D341Med (cell line): ENCODE data around the gene EXOC6B.

Experiments
- DNase-seq: peaks from one replicate; pipeline ENCODE4 v3.0.0; 2012; ENCODE audit warnings: low spot score

The EXOC6B gene

DNA sequence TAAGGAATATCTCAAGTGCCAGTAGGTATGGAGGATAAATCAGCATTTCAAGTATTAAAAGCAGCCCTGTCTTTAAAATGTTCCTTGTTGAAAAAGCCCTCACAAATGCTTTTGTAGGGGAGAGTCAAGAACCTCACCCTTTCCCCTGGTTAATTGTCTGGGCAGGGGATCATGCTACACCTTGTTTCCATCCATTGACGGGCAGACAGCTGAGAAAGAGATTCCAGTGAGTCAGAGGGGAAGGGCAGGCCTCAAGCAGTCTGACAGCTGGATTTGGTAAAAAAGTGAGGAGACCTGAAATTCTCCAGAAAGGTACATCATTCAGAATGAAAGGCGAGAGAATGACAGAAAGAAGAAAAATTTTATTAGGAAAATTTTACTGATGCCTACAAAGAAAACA, 475.0 kb downstream of the EXOC6B start:
- DNase-seq: no peak

- no peak for DNase-seq
These were observed 476.8 kb downstream of the EXOC6B start for GRCh38 chr2:72349016-72349415.

- no peak for DNase-seq
These were observed 478.8 kb downstream of the EXOC6B start for GRCh38 chr2:72347081-72347480.

- DNase-seq: no peak
These were observed 484.2 kb downstream of the EXOC6B start for GRCh38 chr2:72341639-72342038.

DNA sequence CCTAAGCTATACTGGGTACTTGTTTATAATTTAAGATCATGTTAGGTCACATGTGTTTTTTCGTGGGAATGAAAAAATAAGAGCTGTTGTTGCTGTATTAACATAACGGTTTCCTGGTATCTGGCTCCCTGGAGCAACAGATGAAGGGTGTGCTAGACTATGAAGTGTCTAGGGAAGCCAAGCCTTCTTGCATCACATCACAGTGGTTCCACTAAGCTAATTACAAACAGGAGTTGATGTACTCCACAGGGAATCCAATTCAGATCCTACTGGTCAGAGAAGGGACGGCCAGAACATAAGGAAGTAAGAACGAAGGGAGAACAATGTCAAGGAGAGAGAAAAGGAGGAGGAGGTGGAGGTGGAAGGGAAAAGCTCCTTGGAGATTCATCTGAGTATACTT, 485.2 kb downstream of the EXOC6B start:
- no peak for DNase-seq

DNA sequence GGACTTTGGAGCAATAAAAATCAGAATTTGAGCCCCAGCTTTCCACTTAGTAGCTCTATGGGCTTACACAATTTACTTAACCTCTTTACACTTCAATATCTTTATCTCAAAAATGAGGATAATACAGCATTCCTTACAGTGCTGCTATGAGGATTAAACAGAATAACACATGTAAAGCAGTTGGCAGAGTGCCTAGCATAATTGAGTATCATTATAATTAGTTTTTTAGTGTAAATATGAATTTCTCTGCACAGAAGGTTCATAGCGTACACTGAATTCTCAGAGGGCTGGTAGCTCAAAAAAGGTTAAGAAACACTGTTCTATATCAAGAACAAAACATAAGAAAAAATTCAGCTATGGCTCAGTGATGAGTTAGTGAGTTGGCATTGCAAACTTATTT, 487.8 kb downstream of the EXOC6B start:
- no peak for DNase-seq

- DNase-seq: no peak
These were observed 493.1 kb downstream of the EXOC6B start for GRCh38 chr2:72332720-72333119.

GRCh38 chr2:72330652-72331051, 495.2 kb downstream of the EXOC6B start:
- no peak for DNase-seq

DNA sequence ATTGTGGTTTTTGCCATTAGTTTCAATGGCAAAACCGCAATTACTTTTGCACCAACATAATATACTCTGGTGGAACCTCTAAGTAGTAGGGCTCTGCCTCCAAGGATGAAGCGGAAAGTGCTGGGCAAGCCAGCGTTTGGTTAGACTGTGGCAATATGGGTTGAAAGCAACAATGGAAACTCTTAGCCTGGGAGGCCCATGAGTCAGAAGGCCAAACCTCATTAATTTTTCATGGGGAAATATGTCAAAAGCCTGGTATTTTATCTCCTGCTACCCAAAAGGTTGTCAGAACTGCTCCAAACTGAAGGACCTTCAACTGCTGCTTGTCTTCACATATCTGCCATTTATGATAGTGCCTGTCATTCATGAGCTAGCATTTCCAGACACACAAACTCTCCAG, 499.1 kb downstream of the EXOC6B start:
- DNase-seq: no peak

GRCh38 chr2:72325592-72326422, 500.0 kb downstream of the EXOC6B start:
- DNase-seq: peak; percentile 44

- DNase-seq: peak; percentile 29
These were observed 509.1 kb downstream of the EXOC6B start for GRCh38 chr2:72316774-72317173.

DNA sequence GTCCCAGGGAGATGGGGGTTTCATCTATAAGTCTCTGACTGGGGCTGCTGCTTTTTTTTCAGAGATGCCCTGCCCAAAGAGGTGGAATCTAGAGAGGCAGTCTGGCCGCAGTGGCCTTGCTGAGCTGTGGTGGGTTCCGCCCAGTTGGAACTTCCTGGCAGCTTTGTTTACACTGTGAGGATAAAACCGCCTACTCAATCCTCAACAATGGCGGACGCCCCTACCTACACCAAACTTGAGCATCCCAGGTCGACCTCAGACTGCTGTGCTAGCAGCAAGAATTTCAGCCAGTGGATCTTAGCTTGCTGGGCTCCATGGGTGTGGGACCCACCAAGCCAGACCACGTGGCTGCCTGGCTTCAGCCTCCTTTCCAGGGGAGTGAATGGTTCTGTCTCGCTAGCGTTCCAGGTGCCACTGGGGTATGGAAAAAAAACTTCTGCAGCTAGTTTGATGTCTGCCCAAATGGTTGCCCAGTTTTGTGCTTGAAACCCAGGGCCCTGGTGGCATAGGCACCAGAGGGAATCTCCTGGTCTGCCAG, 525.6 kb downstream of the EXOC6B start:
- no peak for DNase-seq

DNA sequence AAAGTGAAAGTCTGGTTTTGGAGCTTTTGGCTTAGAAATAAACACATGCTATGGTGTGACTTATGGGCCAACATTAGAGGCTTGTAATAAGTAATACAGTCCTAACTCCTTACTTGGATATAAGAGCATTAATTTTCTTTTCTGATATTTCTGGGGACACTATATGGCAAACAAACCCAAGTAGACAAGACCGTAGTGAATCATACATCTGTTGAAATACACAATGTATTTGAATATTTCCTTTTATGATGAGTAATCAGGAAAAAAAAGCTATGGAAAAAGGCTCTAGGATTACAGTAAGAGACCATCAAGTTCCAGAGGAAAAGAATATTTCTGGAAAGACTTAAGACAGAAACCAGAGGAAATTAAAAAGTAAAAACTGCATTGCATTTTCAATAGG, 532.2 kb downstream of the EXOC6B start:
- no peak for DNase-seq

GRCh38 chr2:72292433-72292832, 533.4 kb downstream of the EXOC6B start:
- no peak for DNase-seq

DNA sequence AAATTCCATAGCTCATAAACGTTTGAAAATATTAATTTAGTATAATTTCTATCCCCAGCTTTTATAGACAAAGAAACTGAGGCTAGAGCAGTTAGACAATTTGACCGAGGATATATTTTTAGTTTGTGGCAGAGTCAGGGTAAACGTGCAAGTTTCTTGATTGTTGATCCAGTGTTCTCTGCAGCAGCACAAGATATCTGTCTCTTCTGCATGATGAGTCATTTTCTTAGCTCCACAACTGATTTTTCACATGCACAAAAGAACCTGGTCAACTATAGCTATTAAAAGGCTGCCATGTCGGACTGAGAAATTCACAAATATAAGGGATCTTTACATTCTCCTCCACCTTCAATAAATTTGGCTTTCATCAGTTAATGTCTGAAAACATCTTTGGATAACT, 534.8 kb downstream of the EXOC6B start:
- DNase-seq: no peak

GRCh38 chr2:72289736-72290135, 536.1 kb downstream of the EXOC6B start:
- no peak for DNase-seq

DNA sequence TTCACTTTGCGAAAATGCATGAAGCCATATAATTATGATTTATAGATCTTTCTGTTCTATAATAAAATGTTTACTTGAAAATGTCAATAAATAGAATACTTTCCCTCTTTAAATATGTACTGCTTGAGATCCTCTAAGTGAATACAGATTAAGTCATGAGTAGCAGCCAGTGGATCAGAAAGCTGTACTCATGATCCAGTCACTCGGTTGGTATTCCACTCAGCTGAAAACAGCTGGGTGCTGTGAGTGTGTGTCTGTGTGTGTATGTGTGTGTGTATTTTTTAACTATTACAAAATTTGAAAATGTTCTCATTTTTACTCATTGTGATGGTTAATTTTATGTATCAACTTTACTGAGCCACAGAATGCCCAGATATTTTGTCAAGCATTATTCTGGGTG, 536.5 kb downstream of the EXOC6B start:
- no peak for DNase-seq

DNA sequence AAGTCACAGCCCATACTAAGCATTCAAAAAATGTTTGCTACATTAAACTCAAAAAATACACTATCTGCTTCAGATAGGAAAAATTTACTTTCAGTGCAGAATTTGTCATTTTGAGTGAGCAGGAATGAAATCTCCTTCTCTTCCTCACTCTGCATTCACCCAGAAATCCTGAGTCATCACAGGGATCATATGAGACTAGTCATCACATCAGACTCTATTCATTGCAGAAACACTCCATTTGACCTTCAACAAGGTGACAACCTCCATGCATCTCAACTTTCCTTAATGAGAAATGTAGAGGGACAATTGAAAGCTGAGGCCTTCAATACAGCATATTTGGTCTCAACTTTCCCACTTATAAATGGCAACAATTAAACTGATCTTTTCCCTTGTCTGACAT, 547.8 kb downstream of the EXOC6B start:
- no peak for DNase-seq

GRCh38 chr2:72276876-72277275, 549.0 kb downstream of the EXOC6B start:
- no peak for DNase-seq

- DNase-seq: no peak
These were observed 549.5 kb downstream of the EXOC6B start for GRCh38 chr2:72276356-72276755.

- DNase-seq: no peak
These were observed 550.7 kb downstream of the EXOC6B start for GRCh38 chr2:72275084-72275483.

- no peak for DNase-seq
These were observed 551.4 kb downstream of the EXOC6B start for GRCh38 chr2:72274380-72274797.

DNA sequence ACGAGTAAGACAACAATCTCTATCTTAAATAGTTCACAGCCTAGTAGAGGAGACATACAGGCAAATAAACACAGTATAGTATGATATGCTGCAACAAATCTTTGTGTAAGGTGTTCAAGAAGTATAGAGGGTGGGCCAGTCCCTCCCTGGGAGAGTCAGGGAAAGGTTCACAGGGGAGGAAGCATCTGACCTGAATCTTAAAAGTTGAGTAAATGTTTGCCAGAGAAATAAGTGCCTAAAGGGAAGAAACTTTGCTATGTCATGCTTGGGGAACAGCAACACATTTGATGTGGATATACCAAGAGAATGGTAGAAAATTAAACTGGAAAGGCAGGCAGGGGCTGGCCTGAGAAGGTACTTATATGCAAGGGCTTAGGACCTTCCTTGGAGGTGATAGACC, 552.4 kb downstream of the EXOC6B start:
- no peak for DNase-seq
